NB4 (cell line): Measurements from ENCODE around the gene CHIC2.

ENCODE experiments used
- CTCF ChIP-seq: IDR thresholded peaks from one replicate; pipeline ENCODE4 v1.5.1; 2012; ENCODE audit warnings: low read depth, low read length
- MAX ChIP-seq: IDR thresholded peaks from 2 replicates; pipeline ENCODE4 v1.6.1; 2011; ENCODE audit warnings: low read depth, low read length
- POLR2A ChIP-seq: IDR thresholded peaks from 2 replicates; pipeline ENCODE4 v1.6.1; 2011; ENCODE audit warnings: mild to moderate bottlenecking; ENCODE audit not compliant: insufficient read length; ENCODE audit errors: extremely low read depth

- TF ChIP-seq CTCF (no peak), POLR2A (no peak), MAX (no peak)
Measured at GRCh38 chr4:54005475-54005874, 58.9 kb downstream of the CHIC2 start.
